GM21360 (cell line): ENCODE data around the gene UBE2D2.

Experiments used
- ATAC-seq: cut with Tn5 transposase; IDR thresholded peaks from one replicate; pipeline ENCODE4 v1.9.1; 2021; ENCODE audit warnings: mild to moderate bottlenecking, moderate library complexity; ENCODE audit not compliant: unreplicated experiment

The UBE2D2 gene

GRCh38 chr5:139634541-139634940 is 73.4 kb downstream of the UBE2D2 start:
- ATAC-seq = no peak

- ATAC-seq = no peak
Observed at GRCh38 chr5:139635191-139635590, 74.1 kb downstream of the UBE2D2 start.

GRCh38 chr5:139635606-139636206 is 74.6 kb downstream of the UBE2D2 start:
- ATAC-seq = no peak

- ATAC-seq = peak; percentile 62
Observed at GRCh38 chr5:139636207-139636792, 75.2 kb downstream of the UBE2D2 start.

- no peak for ATAC-seq
Observed at GRCh38 chr5:139636975-139637408, 75.9 kb downstream of the UBE2D2 start.

- peak; percentile 31 for ATAC-seq
Observed at GRCh38 chr5:139637438-139638089, 76.4 kb downstream of the UBE2D2 start.

- no peak for ATAC-seq
Observed at GRCh38 chr5:139638090-139638735, 77.1 kb downstream of the UBE2D2 start.

GRCh38 chr5:139638736-139639618 is 77.8 kb downstream of the UBE2D2 start:
- no peak for ATAC-seq

- no peak for ATAC-seq
Observed at GRCh38 chr5:139639619-139640380, 78.7 kb downstream of the UBE2D2 start.

- ATAC-seq = no peak
Observed at GRCh38 chr5:139640421-139641115, 79.4 kb downstream of the UBE2D2 start.

- no peak for ATAC-seq
Observed at GRCh38 chr5:139641116-139642080, 80.3 kb downstream of the UBE2D2 start.

GRCh38 chr5:139642213-139642612 is 81.1 kb downstream of the UBE2D2 start:
- ATAC-seq = no peak

- no peak for ATAC-seq
Observed at GRCh38 chr5:139642891-139643871, 82.0 kb downstream of the UBE2D2 start.

GRCh38 chr5:139644001-139644456 is 82.9 kb downstream of the UBE2D2 start:
- no peak for ATAC-seq

GRCh38 chr5:139644646-139645429 is 83.7 kb downstream of the UBE2D2 start:
- ATAC-seq = no peak

- no peak for ATAC-seq
Observed at GRCh38 chr5:139645430-139645871, 84.3 kb downstream of the UBE2D2 start.
